ENCODE measurements around the gene CD72.

CD72 gene

DNA sequence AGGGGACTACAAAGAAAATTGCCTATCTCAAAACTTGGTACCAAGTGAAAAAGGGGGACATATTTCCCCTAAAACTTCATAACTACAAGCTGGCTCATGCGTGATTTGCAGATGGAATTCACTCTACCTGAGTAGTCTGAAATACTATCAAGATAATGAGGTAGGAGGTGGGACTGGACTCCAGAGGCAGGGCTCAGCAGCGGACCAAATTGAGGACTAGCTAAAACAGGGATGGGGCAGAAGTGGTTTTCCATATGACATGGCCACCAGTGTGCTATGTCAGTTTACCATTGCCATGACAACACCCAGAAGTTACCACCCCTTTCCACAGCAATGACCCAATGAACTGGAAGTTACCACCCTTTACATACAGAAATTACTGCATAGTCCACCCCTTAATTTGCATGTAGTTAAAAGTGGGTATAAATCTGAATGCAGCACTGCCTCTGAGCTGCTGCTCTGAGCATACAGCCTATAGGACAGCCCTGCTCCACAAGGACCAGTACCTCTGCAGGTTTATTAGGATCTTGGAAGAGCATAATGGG lies 43.6 kb downstream of the CD72 start:
- Histone ChIP-seq H3K27ac (no peak overlapping the region), H3K4me3 (no peak overlapping the region)
- TF ChIP-seq, protein P1, sequence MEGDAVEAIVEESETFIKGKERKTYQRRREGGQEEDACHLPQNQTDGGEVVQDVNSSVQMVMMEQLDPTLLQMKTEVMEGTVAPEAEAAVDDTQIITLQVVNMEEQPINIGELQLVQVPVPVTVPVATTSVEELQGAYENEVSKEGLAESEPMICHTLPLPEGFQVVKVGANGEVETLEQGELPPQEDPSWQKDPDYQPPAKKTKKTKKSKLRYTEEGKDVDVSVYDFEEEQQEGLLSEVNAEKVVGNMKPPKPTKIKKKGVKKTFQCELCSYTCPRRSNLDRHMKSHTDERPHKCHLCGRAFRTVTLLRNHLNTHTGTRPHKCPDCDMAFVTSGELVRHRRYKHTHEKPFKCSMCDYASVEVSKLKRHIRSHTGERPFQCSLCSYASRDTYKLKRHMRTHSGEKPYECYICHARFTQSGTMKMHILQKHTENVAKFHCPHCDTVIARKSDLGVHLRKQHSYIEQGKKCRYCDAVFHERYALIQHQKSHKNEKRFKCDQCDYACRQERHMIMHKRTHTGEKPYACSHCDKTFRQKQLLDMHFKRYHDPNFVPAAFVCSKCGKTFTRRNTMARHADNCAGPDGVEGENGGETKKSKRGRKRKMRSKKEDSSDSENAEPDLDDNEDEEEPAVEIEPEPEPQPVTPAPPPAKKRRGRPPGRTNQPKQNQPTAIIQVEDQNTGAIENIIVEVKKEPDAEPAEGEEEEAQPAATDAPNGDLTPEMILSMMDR (IDR thresholded peaks at IDR 0.05) = no peak
- DNase-seq (ENCODE audit: low spot score) = peak; percentile 28

DNA sequence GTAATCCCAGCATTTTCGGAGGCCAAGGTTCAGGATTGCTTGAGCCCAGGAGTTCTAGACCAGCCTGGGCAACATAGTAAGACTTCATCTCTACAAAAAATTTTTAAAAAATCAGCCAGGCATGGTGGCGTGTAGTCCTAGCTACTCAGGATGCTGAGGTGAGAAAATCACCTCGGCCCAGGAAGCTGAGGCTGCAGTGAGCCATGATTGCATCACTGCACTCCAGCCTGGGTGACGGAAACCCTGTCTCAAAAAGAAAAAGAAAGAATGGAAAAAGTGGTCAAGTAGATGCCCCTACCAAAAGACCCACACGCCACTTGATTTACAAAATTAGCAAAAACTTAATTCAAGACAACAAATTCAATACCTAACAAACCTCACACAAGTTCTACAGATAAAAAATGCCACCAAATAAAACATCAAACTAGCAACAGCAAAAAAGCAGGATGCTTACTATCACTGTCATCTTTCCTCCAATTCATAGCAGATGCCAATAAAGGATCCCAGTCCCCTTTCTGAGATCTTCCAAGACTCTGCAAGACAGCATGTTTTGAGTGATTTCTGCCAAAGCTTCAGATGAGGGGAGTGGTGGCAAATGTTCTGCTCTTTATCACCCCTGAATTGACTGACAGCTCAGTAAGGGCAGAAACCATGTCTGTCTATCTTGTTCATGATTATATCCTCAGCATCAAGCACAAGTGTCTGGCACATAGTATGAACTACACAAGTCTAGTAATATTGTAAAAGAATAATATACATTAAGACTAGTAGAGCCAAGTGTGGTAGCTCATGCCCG lies 47.3 kb downstream of the CD72 start:
- TF ChIP-seq, protein P1 (IDR thresholded peaks at IDR 0.05) = no peak
- Histone ChIP-seq H3K4me3 (no peak overlapping the region), H3K27ac (no peak overlapping the region)
- DNase-seq (ENCODE audit: low spot score) = peak; percentile 31

DNA sequence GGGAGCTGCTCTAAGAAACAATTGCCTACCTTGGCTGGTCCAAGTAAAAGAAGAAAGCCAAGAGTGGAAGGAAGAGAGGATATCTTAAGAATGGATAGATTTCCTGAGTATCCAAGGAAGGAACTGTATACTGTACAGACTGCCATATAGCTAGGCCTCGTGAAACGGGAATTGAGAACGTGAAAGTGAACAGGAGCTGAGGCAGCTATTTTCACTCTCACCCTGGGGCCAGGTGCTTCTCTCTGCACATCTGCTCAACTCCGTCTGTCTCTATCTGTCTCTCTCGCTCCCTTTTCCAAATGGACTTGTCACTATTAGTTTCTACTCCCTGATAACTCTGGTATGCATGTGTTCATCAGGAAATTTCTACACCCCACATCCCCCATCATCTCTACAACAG lies 49.0 kb downstream of the CD72 start:
- H3K4me3 ChIP-seq = no peak overlapping the region

DNA sequence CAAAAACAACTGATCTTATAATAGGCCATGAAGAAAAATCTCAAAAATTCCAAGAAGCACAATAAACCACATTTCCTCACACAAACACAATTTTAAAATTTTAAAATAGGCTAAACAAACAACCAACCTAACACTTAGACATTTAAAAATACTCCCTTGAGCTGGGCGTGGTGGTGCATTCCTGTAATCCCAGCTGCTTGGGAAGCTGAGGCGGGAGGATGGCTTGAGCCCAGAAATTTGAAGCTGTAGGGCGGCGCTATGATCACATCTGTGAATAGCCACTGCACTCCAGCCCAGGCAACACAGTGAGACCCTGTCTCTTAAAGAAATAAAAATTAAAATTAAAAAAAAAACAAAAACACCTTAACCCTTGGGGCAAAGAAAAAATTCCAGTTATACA lies 50.0 kb downstream of the CD72 start:
- TF ChIP-seq, protein P1 (IDR thresholded peaks at IDR 0.05) = no peak
- no peak overlapping the region for H3K27ac ChIP-seq
- peak; percentile 56 for DNase-seq (ENCODE audit: low spot score)
- no peak overlapping the region for H3K4me3 ChIP-seq

More for the DNA sequence above, 49.0 kb downstream of the CD72 start:
- no peak overlapping the region for H3K27ac ChIP-seq
- DNase-seq (ENCODE audit: low spot score) = peak; percentile 36
- TF ChIP-seq, protein P1 (IDR thresholded peaks at IDR 0.05) = no peak

DNA sequence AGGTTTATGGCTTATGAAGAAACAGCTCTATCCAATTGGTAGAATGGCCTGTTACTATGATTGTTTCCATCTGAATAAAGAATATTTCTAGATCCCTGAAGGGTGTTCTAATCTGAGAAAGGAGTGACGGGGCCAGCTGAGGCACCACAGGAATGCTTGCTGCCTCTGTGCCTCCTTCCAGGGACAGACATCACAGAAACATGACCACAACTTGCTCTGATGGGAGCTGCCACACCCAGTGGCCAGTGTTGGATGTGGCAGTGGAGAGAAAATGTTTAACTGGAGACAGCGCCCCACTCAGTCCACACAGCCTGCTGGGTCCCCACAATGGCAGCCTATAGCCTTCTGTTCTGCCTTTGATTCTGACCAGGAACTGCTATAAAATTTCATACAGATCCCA lies 51.8 kb downstream of the CD72 start:
- peak; percentile 82 for DNase-seq (ENCODE audit: low spot score)
- TF ChIP-seq, protein P1 (IDR thresholded peaks at IDR 0.05) = no peak
- no peak overlapping the region for H3K4me3 ChIP-seq
- peak overlapping the region; percentile 93 to 95 for H3K27ac ChIP-seq

DNA sequence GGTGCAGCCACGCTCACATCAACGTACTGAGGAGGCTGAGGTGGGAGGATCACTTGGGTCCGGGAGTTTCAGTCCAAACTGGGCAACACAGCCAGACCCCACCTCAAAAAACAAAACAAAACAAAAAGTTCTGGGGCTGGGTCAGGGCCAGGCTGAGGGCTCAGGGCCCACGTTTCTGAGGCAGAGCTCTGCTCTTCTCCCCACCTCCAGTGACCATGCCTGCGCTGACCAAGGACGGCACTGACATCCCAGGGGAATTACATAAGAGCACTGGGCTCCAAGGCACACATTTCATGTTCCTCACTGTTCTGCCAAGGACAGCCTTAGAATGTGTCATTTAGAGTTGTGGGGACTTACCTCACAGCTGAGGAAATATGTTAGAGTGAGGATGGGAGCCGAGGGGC lies 53.6 kb downstream of the CD72 start:
- TF ChIP-seq, protein P1 (IDR thresholded peaks at IDR 0.05) = no peak
- peak; percentile 94 for DNase-seq (ENCODE audit: low spot score)
- Histone ChIP-seq H3K27ac (peak overlapping the region; percentile 93 to 95), H3K4me3 (peak overlapping the region; percentile 29)

DNA sequence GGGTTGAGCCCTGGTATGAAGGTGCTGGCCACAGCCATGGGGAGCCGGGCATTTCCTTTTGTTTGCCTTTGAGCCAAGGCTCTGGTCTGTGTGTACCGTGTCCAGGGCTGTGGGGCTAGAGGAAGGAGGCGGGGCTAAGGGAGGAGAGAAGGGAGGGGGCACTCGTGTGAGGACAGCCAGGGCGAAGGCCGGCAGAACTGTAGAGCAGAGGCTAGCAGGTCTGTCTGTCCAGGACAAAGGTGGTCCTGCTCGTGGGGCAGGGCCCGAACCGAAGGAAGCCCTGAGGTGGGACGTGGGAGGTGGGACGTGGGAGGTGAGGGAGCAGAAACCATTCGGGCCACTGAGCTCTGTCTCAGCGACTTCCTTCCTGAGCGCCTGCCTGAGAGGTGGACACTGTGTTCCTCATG lies 54.4 kb downstream of the CD72 start:
- DNase-seq (ENCODE audit: low spot score) = peak; percentile 82
- Histone ChIP-seq H3K4me3 (peak overlapping the region; percentile 43), H3K27ac (peak overlapping the region; percentile 93 to 95)
- TF ChIP-seq, protein P1 (IDR thresholded peaks at IDR 0.05) = no peak

Measured in coronary artery (tissue), 2 donors.